SK-N-SH (cell line): Measurements from ENCODE around the gene PIGN.

Source experiments
- CHD2 ChIP-seq: fragments of 150-350 bp; IDR thresholded peaks from 2 replicates; pipeline ENCODE4 v1.6.1; 2018; ENCODE audit warnings: low read length; ENCODE audit not compliant: partially characterized antibody
- CTCF ChIP-seq: fragments of 200-600 bp; sonication (generic); IDR thresholded peaks from 2 replicates; pipeline ENCODE4 v1.6.1; 2017; ENCODE audit warnings: antibody characterized with exemption, mild to moderate bottlenecking, moderate library complexity
- EP300 ChIP-seq, 2 experiments: IDR thresholded peaks; 2 replicates each; pipeline versions ENCODE4 v1.4.0 to v1.6.1; 2012; ENCODE audit warnings: borderline replicate concordance in 1 of 2, low read depth in 1 of 2, low read length in 1 of 2
- EZH2phosphoT487 ChIP-seq: fragments of 200-600 bp; sonication (generic); IDR thresholded peaks from 2 replicates; pipeline ENCODE4 v1.6.1; 2017; ENCODE audit warnings: low read depth, mixed run types, mild to moderate bottlenecking, antibody characterized with exemption, moderate library complexity, borderline replicate concordance
- GABPA ChIP-seq: IDR thresholded peaks from 2 replicates; pipeline ENCODE4 v1.4.0; 2012; ENCODE audit warnings: low read depth, mild to moderate bottlenecking
- IRF3 ChIP-seq: fragments of 150-350 bp; IDR thresholded peaks from 2 replicates; pipeline ENCODE4 v1.6.1; 2016; ENCODE audit warnings: mild to moderate bottlenecking, low read depth, low read length
- MAX ChIP-seq: IDR thresholded peaks from 2 replicates; pipeline ENCODE4 v1.4.0; 2012; ENCODE audit warnings: low read depth
- MXI1 ChIP-seq: IDR thresholded peaks from 2 replicates; pipeline ENCODE4 v1.6.1; 2012; ENCODE audit warnings: mild to moderate bottlenecking, low read depth, low read length, improper control_type of control experiment
- PBX3 ChIP-seq: IDR thresholded peaks from 2 replicates; pipeline ENCODE4; 2012
- POLR2AphosphoS5 ChIP-seq: IDR thresholded peaks from 2 replicates; pipeline ENCODE4 v1.6.1; 2012; ENCODE audit warnings: low read depth, low read length
- SIN3A ChIP-seq: IDR thresholded peaks from 2 replicates; pipeline ENCODE4 v1.6.1; 2012; ENCODE audit warnings: low read depth, mild to moderate bottlenecking, low read length, moderate library complexity, borderline replicate concordance
- TAF1 ChIP-seq: IDR thresholded peaks from 2 replicates; pipeline ENCODE4 v1.6.1; 2012; ENCODE audit warnings: low read depth, mild to moderate bottlenecking, low read length, moderate library complexity, borderline replicate concordance
- ZBTB33 ChIP-seq: IDR thresholded peaks from 2 replicates; pipeline ENCODE4 v1.4.0; 2012; ENCODE audit warnings: low read depth, borderline replicate concordance

GRCh38 chr18:62037012-62037742 lies 149.7 kb downstream of the PIGN start:
- TF ChIP-seq POLR2AphosphoS5 (no peak), CTCF (no peak), IRF3 (no peak), CHD2 (no peak), TAF1 (no peak), MAX (no peak), EZH2phosphoT487 (no peak), EP300 (IDR thresholded peaks at IDR 0.05; ENCODE audit: borderline replicate concordance in 1 of 2, low read depth in 1 of 2, low read length in 1 of 2) (no peak), PBX3 (no peak), GABPA (no peak), MXI1 (no peak), ZBTB33 (no peak), SIN3A (no peak)
